Measurements from ENCODE around the gene SEMA3F. TPM values are rescaled to one million over a fixed set of nuclear protein-coding genes. Genes with fewer than 3 reads are reported as not detected.

Gene SEMA3F
- total and polyA plus RNA-seq, 10 of the 15 experiments (the other 5 are each of a cell fraction or from before 2014, with no cell fraction given), result 0.08 to 0.28 (median 0.12) TPM; not detected in 6

- Histone ChIP-seq H3K9ac (ENCODE audit: control insufficient read depth, insufficient read depth, low read length) (no peak overlapping the region), H3K4me1 (ENCODE audit: control insufficient read depth, insufficient read depth, low read length) (peaks cover 20% of the 10 kb centered on the region), H3K27ac (ENCODE audit: control insufficient read depth, insufficient read depth) (no peak overlapping the region), H3K36me3 (ENCODE audit: control insufficient read depth in 2 of 2, insufficient read depth in 2 of 2, low read length in 1 of 2) (no peaks in the 10 kb centered on the region; a peak in 1 of 4 replicates), H4K20me1 (ENCODE audit: control insufficient read depth, insufficient read depth) (no peaks in the 10 kb centered on the region), H3K4me3 (no peak overlapping the region), H2AFZ (ENCODE audit: control insufficient read depth, low read depth, low read length) (no peak overlapping the region), H3K9me3 (replicated peaks; ENCODE audit: control insufficient read depth, insufficient read depth, low read length) (no peaks in the 10 kb centered on the region), H3K4me2 (ENCODE audit: control insufficient read depth, insufficient read depth) (no peak overlapping the region), H3K27me3 (replicated peaks in 1 of 2; ENCODE audit: control insufficient read depth in 2 of 2, insufficient read depth in 2 of 2, low read length in 1 of 2) (no peaks in the 10 kb centered on the region), H3K79me2 (ENCODE audit: control insufficient read depth, insufficient read depth, low read length) (peaks cover 13% of the 10 kb centered on the region)
- ChIA-PET RAD21 (ENCODE audit: unreplicated experiment) (no interaction called here), SMC1A (ENCODE audit: uncharacterized antibody, unreplicated experiment) (no interaction called here), CTCF (no interaction called here), POLR2A (interaction anchor here (2.5 kb wide), 1 partner anchor 11 kb away, joined by 9 read pairs; no protein-coding TSS in a partner anchor)
- FAIRE-seq (no peak), ATAC-seq (no peak), DNase-seq (ENCODE audit: low read depth, low spot score) (no peak)
- in situ Hi-C loops (cut with MboI), result no loop called here
- intact Hi-C loops (cut with micrococcal nuclease; ENCODE audit: unreplicated experiment), result no loop called here
- no TSS peak for BruUV-seq (replicated peaks)
- 36% methylated on average over 3 of the region's 3 CpGs for WGBS (ENCODE audit: insufficient coverage, insufficient replicate concordance, low lambda C conversion rate, missing lambda C conversion rate)
- TF ChIP-seq IKZF2 (IDR thresholded peaks at IDR 0.05) (no peak), BCL11A (IDR thresholded peaks at IDR 0.05; ENCODE audit: low read depth, low read length) (no peak), DPF2 (IDR thresholded peaks at IDR 0.05) (no peak), SUPT20H (IDR thresholded peaks at IDR 0.05; ENCODE audit: borderline replicate concordance, control insufficient read depth, low read depth, low read length) (no peak), TCF3 (IDR thresholded peaks at IDR 0.05; ENCODE audit: borderline replicate concordance, insufficient read depth, low read depth, low read length) (no peak), BRCA1 (IDR thresholded peaks at IDR 0.05; ENCODE audit: low read depth, low read length) (no peak), IRF4 (IDR thresholded peaks at IDR 0.05; ENCODE audit: low read depth, low read length) (no peak), GATAD2B (conservative IDR thresholded peaks at IDR 0.05; ENCODE audit: low read depth) (no peak), RELA (IDR thresholded peaks at IDR 0.05; ENCODE audit: borderline replicate concordance, partially characterized antibody) (no peak), MXI1 (IDR thresholded peaks at IDR 0.05; ENCODE audit: low read depth, low read length) (no peak)
These were observed 77.2 kb downstream of the SEMA3F start for GRCh38 chr3:50232303-50232702.
